ENCODE results near the gene SUGT1.

GRCh38 chr13:52638666-52639328 is 13.8 kb upstream of the SUGT1 start:
- TF ChIP-seq, protein P1, sequence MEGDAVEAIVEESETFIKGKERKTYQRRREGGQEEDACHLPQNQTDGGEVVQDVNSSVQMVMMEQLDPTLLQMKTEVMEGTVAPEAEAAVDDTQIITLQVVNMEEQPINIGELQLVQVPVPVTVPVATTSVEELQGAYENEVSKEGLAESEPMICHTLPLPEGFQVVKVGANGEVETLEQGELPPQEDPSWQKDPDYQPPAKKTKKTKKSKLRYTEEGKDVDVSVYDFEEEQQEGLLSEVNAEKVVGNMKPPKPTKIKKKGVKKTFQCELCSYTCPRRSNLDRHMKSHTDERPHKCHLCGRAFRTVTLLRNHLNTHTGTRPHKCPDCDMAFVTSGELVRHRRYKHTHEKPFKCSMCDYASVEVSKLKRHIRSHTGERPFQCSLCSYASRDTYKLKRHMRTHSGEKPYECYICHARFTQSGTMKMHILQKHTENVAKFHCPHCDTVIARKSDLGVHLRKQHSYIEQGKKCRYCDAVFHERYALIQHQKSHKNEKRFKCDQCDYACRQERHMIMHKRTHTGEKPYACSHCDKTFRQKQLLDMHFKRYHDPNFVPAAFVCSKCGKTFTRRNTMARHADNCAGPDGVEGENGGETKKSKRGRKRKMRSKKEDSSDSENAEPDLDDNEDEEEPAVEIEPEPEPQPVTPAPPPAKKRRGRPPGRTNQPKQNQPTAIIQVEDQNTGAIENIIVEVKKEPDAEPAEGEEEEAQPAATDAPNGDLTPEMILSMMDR (IDR thresholded peaks at IDR 0.05) = no peak
- no peak for TF ChIP-seq POLR2A (IDR thresholded peaks at IDR 0.05)

Measured in vagina (tissue), 2 donors.